Measurements from ENCODE around the gene C8B. TPM values are rescaled to one million over a fixed set of nuclear protein-coding genes. Genes with fewer than 3 reads are reported as not detected.

Gene C8B
- total and polyA plus RNA-seq, 2 donors (not counting 1 experiment from before 2014, with no cell fraction given): not detected

- intact Hi-C loops (cut with micrococcal nuclease): no loop called here
Observed at GRCh38 chr1:56894014-56894413, 71.8 kb downstream of the C8B start.

GRCh38 chr1:56890229-56890628 lies 75.6 kb downstream of the C8B start:
- Histone ChIP-seq H3K27me3 (replicated peaks in 1 of 4; ENCODE audit: control extremely low read depth in 1 of 4, control insufficient read depth in 3 of 4, insufficient read depth in 4 of 4, low read length in 3 of 4) (no peaks in the 10 kb centered on the region), H3K4me3 (ENCODE audit: control extremely low read depth in 1 of 5, extremely low read depth in 1 of 5, insufficient read depth in 1 of 5, low read depth in 2 of 5, low read length in 4 of 5) (no peak overlapping the region), H3K27ac (ENCODE audit: low read length in 2 of 2) (no peak overlapping the region), H4K20me1 (ENCODE audit: control insufficient read depth, insufficient read depth, low read length, poor library complexity, severe bottlenecking) (no peaks in the 10 kb centered on the region), H3K4me2 (replicated peaks; ENCODE audit: low read depth, low read length, poor library complexity, severe bottlenecking) (no peak overlapping the region), H3K36me3 (replicated peaks in 1 of 2; ENCODE audit: control extremely low read depth in 1 of 2, control insufficient read depth in 1 of 2, extremely low read depth in 1 of 2, insufficient read depth in 2 of 2, low read length in 1 of 2) (no peaks in the 10 kb centered on the region), H2AFZ (ENCODE audit: insufficient read depth, low read depth, low read length, poor library complexity, severe bottlenecking) (no peak overlapping the region), H3K4me1 (ENCODE audit: control insufficient read depth in 2 of 2, insufficient read depth in 2 of 2, low read length in 2 of 2) (no peaks in the 10 kb centered on the region), H3K9me3 (ENCODE audit: control extremely low read depth in 1 of 3, control insufficient read depth in 2 of 3, insufficient read depth in 1 of 3, low read length in 2 of 3) (no peaks in the 10 kb centered on the region), H3K9ac (ENCODE audit: low read length) (no peak overlapping the region), H3K79me2 (ENCODE audit: control insufficient read depth, insufficient read depth, low read length) (no peaks in the 10 kb centered on the region)
- CTCF ChIA-PET: no interaction called here
- WGBS (ENCODE audit: insufficient coverage): 92% methylated on average over 3 of the region's 3 CpGs
- no peak for TF ChIP-seq CTCF (IDR thresholded peaks at IDR 0.05)
- DNase-seq (no peak), ATAC-seq (ENCODE audit: low read depth) (no peak)
- intact Hi-C loops (cut with micrococcal nuclease): no loop called here
- Mint-ChIP-seq H3K4me1 (no peaks in the 10 kb centered on the region), H3K9me3 (ENCODE audit: insufficient read depth) (no peaks in the 10 kb centered on the region), H3K4me3 (no peak overlapping the region), H3K27ac (no peak overlapping the region), H3K27me3 (peaks cover 2% of the 10 kb centered on the region)
- POLR2A ChIA-PET: no interaction called here

More at GRCh38 chr1:56894014-56894413, 71.8 kb downstream of the C8B start:
- no peak overlapping the region for H3K27ac ChIP-seq (ENCODE audit: low read length in 2 of 2)
- no peaks in the 10 kb centered on the region for H4K20me1 ChIP-seq (ENCODE audit: control insufficient read depth, insufficient read depth, low read length, poor library complexity, severe bottlenecking)
- Mint-ChIP-seq H3K4me1 (no peaks in the 10 kb centered on the region), H3K4me3 (no peak overlapping the region), H3K9me3 (ENCODE audit: insufficient read depth) (no peaks in the 10 kb centered on the region), H3K27ac (no peak overlapping the region), H3K27me3 (peaks cover 2% of the 10 kb centered on the region)
- DNase-seq (no peak), ATAC-seq (ENCODE audit: low read depth) (no peak)
- no peaks in the 10 kb centered on the region for H3K9me3 ChIP-seq (ENCODE audit: control extremely low read depth in 1 of 3, control insufficient read depth in 2 of 3, insufficient read depth in 1 of 3, low read length in 2 of 3)
- H3K36me3 ChIP-seq (replicated peaks in 1 of 2; ENCODE audit: control extremely low read depth in 1 of 2, control insufficient read depth in 1 of 2, extremely low read depth in 1 of 2, insufficient read depth in 2 of 2, low read length in 1 of 2): no peaks in the 10 kb centered on the region
- no peak for TF ChIP-seq EZH2 (IDR thresholded peaks at IDR 0.05; ENCODE audit: borderline replicate concordance, insufficient read depth, low read depth, low read length, poor library complexity, severe bottlenecking)
- no peak for TF ChIP-seq CTCF (IDR thresholded peaks at IDR 0.05)
- ChIA-PET CTCF (no interaction called here), POLR2A (no interaction called here)
- H3K27me3 ChIP-seq (replicated peaks in 1 of 4; ENCODE audit: control extremely low read depth in 1 of 4, control insufficient read depth in 3 of 4, insufficient read depth in 4 of 4, low read length in 3 of 4): no peaks in the 10 kb centered on the region
- H3K4me3 ChIP-seq (ENCODE audit: control extremely low read depth in 1 of 5, extremely low read depth in 1 of 5, insufficient read depth in 1 of 5, low read depth in 2 of 5, low read length in 4 of 5): no peak overlapping the region
- no peak overlapping the region for H2AFZ ChIP-seq (ENCODE audit: insufficient read depth, low read depth, low read length, poor library complexity, severe bottlenecking)
- no peaks in the 10 kb centered on the region for H3K4me1 ChIP-seq (ENCODE audit: control insufficient read depth in 2 of 2, insufficient read depth in 2 of 2, low read length in 2 of 2)
- H3K79me2 ChIP-seq (ENCODE audit: control insufficient read depth, insufficient read depth, low read length): no peaks in the 10 kb centered on the region
- H3K9ac ChIP-seq (ENCODE audit: low read length): no peak overlapping the region
- H3K4me2 ChIP-seq (replicated peaks; ENCODE audit: low read depth, low read length, poor library complexity, severe bottlenecking): no peak overlapping the region

All from B cell (primary cell).